IPS-11a (cell line): Measurements from ENCODE around the gene ZNF672.
"Not testable (repeated sequence)": the region's sequence is repeated elsewhere in the genome, so short reads cannot be mapped to it uniquely, and the experiment has no call there.

Experiments used
- H3K4me3 ChIP-seq: one replicate; pipeline ENCODE4 v1.5.1; 2013; ENCODE audit warnings: low read depth, low read length, control low read depth

ZNF672 gene

GRCh38 chr1:248884632-248885295 is 46.7 kb downstream of the ZNF672 start:
- H3K4me3 ChIP-seq, result no peak overlapping the region

- no peak overlapping the region for H3K4me3 ChIP-seq
These were observed 47.6 kb downstream of the ZNF672 start for GRCh38 chr1:248885646-248886045.

DNA sequence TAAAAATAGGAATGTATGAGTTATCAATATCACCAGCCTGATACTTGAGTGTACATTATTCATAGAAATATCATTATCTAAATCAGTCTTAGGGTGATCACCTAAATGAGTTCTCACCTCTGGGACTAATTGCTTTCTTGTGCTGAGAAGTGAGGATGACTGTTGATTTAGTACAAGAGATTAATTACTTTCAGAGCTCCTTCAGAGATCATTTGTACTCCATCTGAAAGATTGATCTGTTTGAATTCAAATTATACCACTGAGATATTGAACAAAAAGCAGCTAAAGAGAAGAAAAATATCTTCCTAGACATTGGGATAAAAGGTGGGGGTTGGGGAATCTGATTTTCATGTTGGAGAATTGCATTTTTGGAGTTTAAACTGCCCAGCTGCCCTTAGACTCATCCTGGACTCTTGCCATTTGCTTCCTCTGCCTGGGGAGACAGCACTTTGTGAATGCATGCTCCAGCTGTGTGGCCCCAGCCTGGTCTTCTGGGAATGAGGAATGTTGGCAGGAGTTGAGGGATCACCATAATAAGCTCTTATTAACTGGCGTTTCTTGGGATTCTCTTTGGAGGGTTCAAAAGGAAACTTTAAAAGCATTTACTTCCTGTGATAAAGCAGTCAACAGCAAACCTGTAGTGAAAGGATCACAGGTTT is 48.3 kb downstream of the ZNF672 start:
- H3K4me3 ChIP-seq, result no peak overlapping the region

- H3K4me3 ChIP-seq, result not testable (repeated sequence)
These were observed 51.9 kb downstream of the ZNF672 start for GRCh38 chr1:248889914-248890243.

GRCh38 chr1:248890549-248891498 is 52.8 kb downstream of the ZNF672 start:
- no peak overlapping the region for H3K4me3 ChIP-seq

GRCh38 chr1:248891758-248892157 is 53.7 kb downstream of the ZNF672 start:
- H3K4me3 ChIP-seq, result no peak overlapping the region

- H3K4me3 ChIP-seq, result no peak overlapping the region
These were observed 54.6 kb downstream of the ZNF672 start for GRCh38 chr1:248892590-248892989.

DNA sequence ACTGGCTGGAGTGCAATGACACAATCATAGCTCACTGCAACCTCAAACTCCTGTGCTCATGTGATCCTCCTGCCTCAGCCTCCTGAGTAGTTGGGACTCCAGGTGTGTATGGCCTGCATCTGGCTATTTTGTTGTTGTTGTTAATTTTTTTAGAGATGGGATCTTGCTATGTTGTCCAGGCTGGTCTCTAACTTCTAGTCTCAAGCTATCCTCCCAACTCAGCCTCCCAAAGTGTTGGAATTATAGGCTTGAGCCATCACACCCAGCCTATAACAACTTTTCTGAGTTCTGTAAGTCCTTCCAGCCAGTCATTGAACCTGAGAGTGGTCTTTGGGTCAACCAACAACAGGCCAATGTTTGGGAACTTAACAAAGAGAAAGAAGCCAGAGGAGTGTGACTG is 56.8 kb downstream of the ZNF672 start:
- no peak overlapping the region for H3K4me3 ChIP-seq

GRCh38 chr1:248897412-248898337 is 59.7 kb downstream of the ZNF672 start:
- no peak overlapping the region for H3K4me3 ChIP-seq
